CD8-positive, alpha-beta memory T cell (primary cell): ENCODE results near the gene VMO1. TPM values are rescaled to one million over a fixed set of nuclear protein-coding genes. Genes with fewer than 3 reads are reported as not detected.

Experiments used
- CTCF ChIA-PET: fragments of 350-600 bp; sonication (Branson Sonifier 250); formaldehyde crosslinking; loops from one replicate; lab custom pipeline; 2021; ENCODE audit warnings: antibody characterized with exemption; lab: Charles Lee
- POLR2A ChIA-PET: fragments of 350-600 bp; sonication (Branson Sonifier 250); formaldehyde crosslinking; loops from one replicate; lab custom pipeline; 2021; ENCODE audit warnings: antibody characterized with exemption; lab: Charles Lee
- DNase-seq, 5 donors: peaks; one replicate each; pipeline versions ENCODE4 v3.0.0 to v3.0.0-alpha.2; 2020 to 2022; ENCODE audit warnings: mixed read lengths in 1 of 5
- H3K27ac ChIP-seq: one replicate; pipeline ENCODE4 v1.7.0; 2013; ENCODE audit warnings: low read depth, mild to moderate bottlenecking, low read length, moderate library complexity
- H3K27me3 ChIP-seq: 2 replicates; pipeline ENCODE4 v1.7.0; 2013; ENCODE audit warnings: low read length, mild to moderate bottlenecking; ENCODE audit not compliant: insufficient read depth, poor library complexity, severe bottlenecking
- H3K36me3 ChIP-seq: 2 replicates; pipeline ENCODE4 v1.7.0; 2013; ENCODE audit warnings: mild to moderate bottlenecking, low read length, moderate library complexity; ENCODE audit not compliant: insufficient read depth
- H3K4me1 ChIP-seq: 2 replicates; pipeline ENCODE4 v1.7.0; 2013; ENCODE audit warnings: mild to moderate bottlenecking, low read length, moderate library complexity; ENCODE audit not compliant: insufficient read depth
- H3K4me3 ChIP-seq: 2 replicates; pipeline ENCODE4 v1.7.0; 2013; ENCODE audit warnings: mild to moderate bottlenecking, low read length
- H3K9me3 ChIP-seq: 2 replicates; pipeline ENCODE4 v1.7.0; 2013; ENCODE audit warnings: mild to moderate bottlenecking, low read length
- H3K27ac Mint-ChIP-seq, 8 donors: one replicate each; pipeline ENCODE4 v1.8.0; 2020 to 2021; ENCODE audit warnings: mixed read lengths in 8 of 8, mild to moderate bottlenecking in 6 of 8, inconsistent platforms in 3 of 8, moderate library complexity in 3 of 8
- H3K27me3 Mint-ChIP-seq, 2 donors: one replicate each; pipeline ENCODE4 v1.8.0; 2020 to 2021; ENCODE audit warnings: mixed read lengths in 2 of 2, mild to moderate bottlenecking in 1 of 2, moderate library complexity in 1 of 2
- H3K36me3 Mint-ChIP-seq, 3 donors: one replicate each; pipeline ENCODE4 v1.8.0; 2020 to 2021; ENCODE audit warnings: mixed read lengths in 3 of 3, inconsistent platforms in 1 of 3, mild to moderate bottlenecking in 1 of 3
- H3K4me1 Mint-ChIP-seq, 3 donors: one replicate each; pipeline ENCODE4 v1.8.0; 2020 to 2021; ENCODE audit warnings: mixed read lengths in 3 of 3, inconsistent platforms in 1 of 3, mild to moderate bottlenecking in 1 of 3
- H3K4me3 Mint-ChIP-seq, 7 donors: one replicate each; pipeline ENCODE4 v1.8.0; 2020 to 2021; ENCODE audit warnings: mixed read lengths in 7 of 7, mild to moderate bottlenecking in 6 of 7, moderate library complexity in 4 of 7, inconsistent platforms in 2 of 7
- H3K9me3 Mint-ChIP-seq, 5 donors: one replicate each; pipeline ENCODE4 v1.8.0; 2020 to 2022; ENCODE audit warnings: mixed read lengths in 5 of 5, mild to moderate bottlenecking in 3 of 5, moderate library complexity in 2 of 5, inconsistent platforms in 1 of 5
- polyA plus RNA-seq: library from polyadenylated mRNA; unstranded; fragments of 300-500 nt; fragmentation: Illumina TruSeq; gene quantifications from one replicate; pipeline ENCODE4 v1.2.3, GENCODE V29; 2021
- total RNA-seq, 2 experiments: library from RNA; stranded (reverse); gene quantifications; one replicate each; pipeline ENCODE4 v1.2.3, GENCODE V29; 2021

VMO1 gene
- total and polyA plus RNA-seq, 3 experiments from 2014 or later: not detected

GRCh38 chr17:4750606-4751005 lies 35.6 kb downstream of the VMO1 start:
- Histone ChIP-seq H3K36me3 (no peaks in the 10 kb centered on the region), H3K4me1 (peaks cover 10% of the 10 kb centered on the region), H3K27me3 (no peaks in the 10 kb centered on the region), H3K4me3 (no peak overlapping the region), H3K9me3 (no peaks in the 10 kb centered on the region), H3K27ac (no peak overlapping the region)
- H3K36me3 Mint-ChIP-seq: no peaks in the 10 kb centered on the region
- H3K4me1 Mint-ChIP-seq: peaks cover 9 to 15% (median 12%) of the 10 kb centered on the region in 3 donors
- no peak overlapping the region for H3K4me3 Mint-ChIP-seq
- DNase-seq: no peak
- POLR2A ChIA-PET: no interaction called here
- H3K9me3 Mint-ChIP-seq: no peaks in the 10 kb centered on the region
- H3K27ac Mint-ChIP-seq: no peak overlapping the region
- peaks cover 24 to 40% of the 10 kb centered on the region in 2 donors for H3K27me3 Mint-ChIP-seq
- CTCF ChIA-PET: no interaction called here

- ChIA-PET POLR2A (interaction anchor here (0.9 kb wide), 1 partner anchor 41 kb away, joined by 3 read pairs; no protein-coding TSS in a partner anchor), CTCF (interaction anchor here (1.0 to 1.8 kb wide), 3 partner anchors 10 to 41 kb away, joined by 3 to 4 read pairs (median 4); partner anchors contain the start of gene GLTPD2)
- no peak overlapping the region for H3K27ac ChIP-seq
- H3K4me1 ChIP-seq: peaks cover 10% of the 10 kb centered on the region
- H3K4me3 ChIP-seq: no peak overlapping the region
- peaks cover 13 to 33% of the 10 kb centered on the region in 2 donors for H3K27me3 Mint-ChIP-seq
- peaks cover 9 to 15% (median 14%) of the 10 kb centered on the region in 3 donors for H3K4me1 Mint-ChIP-seq
- no peaks in the 10 kb centered on the region for H3K36me3 Mint-ChIP-seq
- H3K36me3 ChIP-seq: no peaks in the 10 kb centered on the region
- H3K9me3 Mint-ChIP-seq: no peaks in the 10 kb centered on the region
- no peaks in the 10 kb centered on the region for H3K9me3 ChIP-seq
- peaks cover 3% of the 10 kb centered on the region for H3K27me3 ChIP-seq
- no peak overlapping the region for H3K4me3 Mint-ChIP-seq
- H3K27ac Mint-ChIP-seq: no peak overlapping the region
- no peak for DNase-seq
Measured at GRCh38 chr17:4748686-4749085, 37.5 kb downstream of the VMO1 start.

GRCh38 chr17:4747847-4748246 lies 38.3 kb downstream of the VMO1 start:
- CTCF ChIA-PET: interaction anchor here (1.6 to 1.8 kb wide), 2 partner anchors 38 to 42 kb away, joined by 4 read pairs; partner anchors contain the start of genes ARRB2 and GLTPD2
- Mint-ChIP-seq H3K4me3 (peak overlapping the region; percentile 18 to 77 (median 57)), H3K27me3 (peaks cover 12 to 31% of the 10 kb centered on the region in 2 donors), H3K36me3 (no peaks in the 10 kb centered on the region), H3K9me3 (no peaks in the 10 kb centered on the region), H3K4me1 (peaks cover 9 to 15% (median 14%) of the 10 kb centered on the region in 3 donors), H3K27ac (peak overlapping the region in 7 of 8 donors; percentile 44 to 83 (median 59))
- peak in 1 of 5 donors; percentile 53 for DNase-seq
- Histone ChIP-seq H3K27ac (no peak overlapping the region), H3K9me3 (no peaks in the 10 kb centered on the region), H3K36me3 (no peaks in the 10 kb centered on the region), H3K4me3 (no peak overlapping the region), H3K4me1 (peaks cover 10% of the 10 kb centered on the region), H3K27me3 (peaks cover 3% of the 10 kb centered on the region)
- POLR2A ChIA-PET: interaction anchor here (0.9 kb wide), 1 partner anchor 42 kb away, joined by 3 read pairs; no protein-coding TSS in a partner anchor

GRCh38 chr17:4744999-4745969 lies 40.9 kb downstream of the VMO1 start:
- Histone ChIP-seq H3K9me3 (no peaks in the 10 kb centered on the region), H3K36me3 (no peaks in the 10 kb centered on the region), H3K27me3 (peaks cover 8% of the 10 kb centered on the region), H3K27ac (no peak overlapping the region), H3K4me3 (no peak overlapping the region), H3K4me1 (peaks cover 12% of the 10 kb centered on the region)
- Mint-ChIP-seq H3K27me3 (peaks cover 10 to 35% of the 10 kb centered on the region in 2 donors), H3K4me3 (no peak overlapping the region), H3K4me1 (peaks cover 11 to 18% (median 16%) of the 10 kb centered on the region in 3 donors), H3K27ac (peak overlapping the region in 1 of 8 donors; percentile 54), H3K9me3 (no peaks in the 10 kb centered on the region), H3K36me3 (no peaks in the 10 kb centered on the region)
- no peak for DNase-seq
- ChIA-PET POLR2A (interaction anchor here (1.0 kb wide), 1 partner anchor 31 kb away, joined by 4 read pairs; no protein-coding TSS in a partner anchor), CTCF (no interaction called here)

- Histone ChIP-seq H3K4me3 (no peak overlapping the region), H3K27me3 (peaks cover 11% of the 10 kb centered on the region), H3K27ac (no peak overlapping the region), H3K4me1 (peaks cover 19% of the 10 kb centered on the region), H3K9me3 (no peaks in the 10 kb centered on the region), H3K36me3 (no peaks in the 10 kb centered on the region)
- Mint-ChIP-seq H3K27ac (no peak overlapping the region), H3K4me3 (no peak overlapping the region), H3K27me3 (peaks cover 10 to 29% of the 10 kb centered on the region in 2 donors), H3K36me3 (no peaks in the 10 kb centered on the region), H3K4me1 (peaks cover 16 to 24% (median 21%) of the 10 kb centered on the region in 3 donors), H3K9me3 (no peaks in the 10 kb centered on the region)
- POLR2A ChIA-PET: no interaction called here
- CTCF ChIA-PET: interaction anchor here (1.0 to 1.7 kb wide), 3 partner anchors 12 to 47 kb away, joined by 3 to 4 read pairs (median 4); no protein-coding TSS in a partner anchor
- no peak for DNase-seq
Measured at GRCh38 chr17:4743898-4744297, 42.3 kb downstream of the VMO1 start.

- Histone ChIP-seq H3K27me3 (peaks cover 11% of the 10 kb centered on the region), H3K4me1 (peaks cover 21% of the 10 kb centered on the region), H3K4me3 (no peak overlapping the region), H3K9me3 (no peaks in the 10 kb centered on the region), H3K36me3 (no peaks in the 10 kb centered on the region), H3K27ac (no peak overlapping the region)
- H3K4me3 Mint-ChIP-seq: peak overlapping the region in 1 of 7 donors; percentile 54
- CTCF ChIA-PET: interaction anchor here (1.0 to 1.7 kb wide), 3 partner anchors 11 to 47 kb away, joined by 3 to 4 read pairs (median 4); no protein-coding TSS in a partner anchor
- peaks cover 0 to 3% (median 0%) of the 10 kb centered on the region in 3 donors for H3K36me3 Mint-ChIP-seq
- POLR2A ChIA-PET: no interaction called here
- no peak overlapping the region for H3K27ac Mint-ChIP-seq
- no peaks in the 10 kb centered on the region for H3K9me3 Mint-ChIP-seq
- no peak for DNase-seq
- H3K4me1 Mint-ChIP-seq: peaks cover 21 to 26% (median 23%) of the 10 kb centered on the region in 3 donors
- H3K27me3 Mint-ChIP-seq: peaks cover 12 to 23% of the 10 kb centered on the region in 2 donors
Measured at GRCh38 chr17:4743216-4743615, 42.9 kb downstream of the VMO1 start.

- no peak overlapping the region for H3K27ac Mint-ChIP-seq
- Histone ChIP-seq H3K9me3 (no peaks in the 10 kb centered on the region), H3K27ac (no peak overlapping the region), H3K4me1 (peaks cover 18% of the 10 kb centered on the region), H3K4me3 (no peak overlapping the region), H3K27me3 (peaks cover 11% of the 10 kb centered on the region), H3K36me3 (no peaks in the 10 kb centered on the region)
- peak overlapping the region in 1 of 7 donors; percentile 9 for H3K4me3 Mint-ChIP-seq
- ChIA-PET CTCF (interaction anchor here (1.7 kb wide), 1 partner anchor 11 kb away, joined by 4 read pairs; no protein-coding TSS in a partner anchor), POLR2A (no interaction called here)
- peaks cover 16 to 23% (median 20%) of the 10 kb centered on the region in 3 donors for H3K4me1 Mint-ChIP-seq
- H3K27me3 Mint-ChIP-seq: peaks cover 14 to 20% of the 10 kb centered on the region in 2 donors
- peaks cover 0 to 3% (median 0%) of the 10 kb centered on the region in 3 donors for H3K36me3 Mint-ChIP-seq
- H3K9me3 Mint-ChIP-seq: no peaks in the 10 kb centered on the region
- DNase-seq: no peak
Measured at GRCh38 chr17:4742629-4743028, 43.5 kb downstream of the VMO1 start.
